Measurements from ENCODE around the gene CEBPA.
"Not testable (repeated sequence)": the region's sequence is repeated elsewhere in the genome, so short reads cannot be mapped to it uniquely, and the experiment has no call there.

Gene CEBPA

DNA sequence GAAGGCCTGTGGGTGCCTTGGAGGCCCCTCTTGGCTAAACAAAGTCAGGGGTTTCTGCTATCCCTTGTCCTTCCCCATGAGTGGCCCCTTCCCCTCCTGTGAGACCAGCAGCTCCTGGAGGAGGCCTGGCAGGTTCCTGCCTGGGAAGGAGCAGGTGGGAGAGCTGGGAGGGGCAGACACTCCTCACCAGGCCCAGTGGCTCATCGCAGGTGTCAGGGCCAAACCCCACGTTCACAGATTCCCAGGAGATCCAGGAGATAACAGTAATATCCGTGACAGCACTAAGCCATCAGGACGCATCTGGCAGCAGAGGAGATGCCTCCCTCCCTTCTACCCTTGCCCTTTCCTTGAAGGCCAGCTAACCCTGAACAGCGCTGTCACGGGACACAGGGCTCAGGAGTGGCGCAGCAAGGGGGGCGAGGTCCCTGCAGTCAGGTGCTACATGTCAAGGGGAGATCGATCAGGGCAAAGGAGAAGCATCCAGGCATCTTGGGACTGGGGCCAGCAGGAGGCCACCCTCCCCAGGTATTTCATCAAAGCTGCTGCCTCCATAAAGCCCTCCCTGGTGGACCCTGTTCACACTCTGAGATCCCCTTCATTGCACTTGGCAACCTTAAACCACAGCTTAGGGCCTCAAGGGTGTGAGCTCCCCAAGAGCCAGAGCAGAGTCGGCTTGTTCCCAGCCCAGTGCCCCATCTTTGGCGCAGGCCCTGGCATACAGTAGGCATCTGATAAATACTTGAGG lies 4.8 kb downstream of the CEBPA start:
- no peak overlapping the region for H4K8ac ChIP-seq (ENCODE audit: low read length)
- peaks cover 33 to 38% of the 10 kb centered on the region in 2 experiments for H3K27me3 ChIP-seq (ENCODE audit: control insufficient read depth in 1 of 2, insufficient read depth in 1 of 2, low read length in 2 of 2)
- H3K14ac ChIP-seq (ENCODE audit: low read length in 2 of 2) = no peak overlapping the region
- no peak overlapping the region for H3K27ac ChIP-seq (ENCODE audit: low read length, poor library complexity, severe bottlenecking)
- H3K4me1 ChIP-seq (ENCODE audit: control insufficient read depth, insufficient read depth, low read depth, low read length) = peaks cover 24% of the 10 kb centered on the region
- no peak for DNase-seq
- no peak overlapping the region for H3K9ac ChIP-seq (ENCODE audit: low read length)
- 78% methylated on average over 11 of the region's 11 CpGs for WGBS
- H3K9me3 ChIP-seq (ENCODE audit: control insufficient read depth, low read length) = no peaks in the 10 kb centered on the region
- H2AFZ ChIP-seq (ENCODE audit: low read depth, low read length) = no peak overlapping the region
- no peak overlapping the region for H2BK120ac ChIP-seq (ENCODE audit: low read depth, low read length)
- no peak overlapping the region for H3K4ac ChIP-seq (ENCODE audit: low read depth in 1 of 2, low read length in 2 of 2)
- no peaks in the 10 kb centered on the region for H3K36me3 ChIP-seq (ENCODE audit: control insufficient read depth in 1 of 2, insufficient read depth in 2 of 2, low read depth in 1 of 2, low read length in 2 of 2)
- no peak overlapping the region for H2AK5ac ChIP-seq (ENCODE audit: low read length, severe bottlenecking)
- H2BK12ac ChIP-seq (ENCODE audit: low read length in 2 of 2) = no peak overlapping the region
- H3K79me1 ChIP-seq (replicated peaks; ENCODE audit: low read length, poor library complexity, severe bottlenecking) = no peaks in the 10 kb centered on the region
- H2BK15ac ChIP-seq (ENCODE audit: low read depth, poor library complexity, severe bottlenecking) = no peak overlapping the region
- H2BK5ac ChIP-seq (ENCODE audit: low read depth, low read length, poor library complexity, severe bottlenecking) = no peak overlapping the region
- H3K4me3 ChIP-seq (ENCODE audit: insufficient read depth in 1 of 2, low read depth in 1 of 2, low read length in 2 of 2) = no peak overlapping the region
- no peak overlapping the region for H3K23ac ChIP-seq (ENCODE audit: low read length in 2 of 2)
- no peak overlapping the region for H3K4me2 ChIP-seq (ENCODE audit: low read length, poor library complexity, severe bottlenecking)
- no peak overlapping the region for H3K18ac ChIP-seq (ENCODE audit: low read depth in 1 of 2, low read length in 2 of 2)
- no peak overlapping the region for H4K91ac ChIP-seq (ENCODE audit: low read length)

DNA sequence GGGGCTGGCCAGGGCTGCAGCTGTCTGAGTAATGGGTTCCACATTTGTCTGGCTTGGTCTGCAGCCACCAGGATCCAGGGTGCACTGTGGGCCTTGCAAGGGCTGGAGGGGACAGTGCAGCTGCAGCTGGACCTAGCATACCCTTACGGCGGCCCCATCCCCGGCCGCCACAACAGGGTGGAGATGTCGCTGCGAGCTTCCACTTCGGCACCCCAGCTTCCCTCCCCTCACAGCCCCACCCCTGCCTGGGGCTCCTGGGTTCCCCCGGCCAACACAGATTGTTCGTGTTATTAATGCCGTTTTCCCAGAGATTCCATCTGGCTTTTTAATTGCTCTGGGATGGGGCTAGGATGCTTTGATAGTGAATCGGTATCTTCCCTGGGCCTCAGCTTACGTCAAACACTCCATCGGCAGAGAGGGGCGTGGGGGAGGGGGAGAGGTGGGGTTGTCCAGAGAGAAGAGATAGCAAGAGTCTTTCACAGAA lies 5.8 kb downstream of the CEBPA start:
- no peak overlapping the region for H3K27ac ChIP-seq (ENCODE audit: low read length, poor library complexity, severe bottlenecking)
- H3K14ac ChIP-seq (ENCODE audit: low read length in 2 of 2) = no peak overlapping the region
- H3K36me3 ChIP-seq (ENCODE audit: control insufficient read depth in 1 of 2, insufficient read depth in 2 of 2, low read depth in 1 of 2, low read length in 2 of 2) = no peaks in the 10 kb centered on the region
- no peak overlapping the region for H2BK15ac ChIP-seq (ENCODE audit: low read depth, poor library complexity, severe bottlenecking)
- no peak overlapping the region for H3K9ac ChIP-seq (ENCODE audit: low read length)
- peaks cover 22% of the 10 kb centered on the region for H3K4me1 ChIP-seq (ENCODE audit: control insufficient read depth, insufficient read depth, low read depth, low read length)
- H3K4ac ChIP-seq (ENCODE audit: low read depth in 1 of 2, low read length in 2 of 2) = no peak overlapping the region
- H2AK5ac ChIP-seq (ENCODE audit: low read length, severe bottlenecking) = no peak overlapping the region
- 80% methylated on average over 14 of the region's 14 CpGs for WGBS
- no peak overlapping the region for H2BK120ac ChIP-seq (ENCODE audit: low read depth, low read length)
- no peak overlapping the region for H3K18ac ChIP-seq (ENCODE audit: low read depth in 1 of 2, low read length in 2 of 2)
- H4K8ac ChIP-seq (ENCODE audit: low read length) = no peak overlapping the region
- H2AFZ ChIP-seq (ENCODE audit: low read depth, low read length) = no peak overlapping the region
- H3K27me3 ChIP-seq (ENCODE audit: control insufficient read depth in 1 of 2, insufficient read depth in 1 of 2, low read length in 2 of 2) = peaks cover 33 to 38% of the 10 kb centered on the region in 2 experiments
- DNase-seq = no peak
- no peak overlapping the region for H2BK12ac ChIP-seq (ENCODE audit: low read length in 2 of 2)
- H3K4me2 ChIP-seq (ENCODE audit: low read length, poor library complexity, severe bottlenecking) = no peak overlapping the region
- no peak overlapping the region for H3K4me3 ChIP-seq (ENCODE audit: insufficient read depth in 1 of 2, low read depth in 1 of 2, low read length in 2 of 2)
- no peaks in the 10 kb centered on the region for H3K9me3 ChIP-seq (ENCODE audit: control insufficient read depth, low read length)
- no peak overlapping the region for H3K23ac ChIP-seq (ENCODE audit: low read length in 2 of 2)
- no peaks in the 10 kb centered on the region for H3K79me1 ChIP-seq (replicated peaks; ENCODE audit: low read length, poor library complexity, severe bottlenecking)
- no peak overlapping the region for H2BK5ac ChIP-seq (ENCODE audit: low read depth, low read length, poor library complexity, severe bottlenecking)
- H4K91ac ChIP-seq (ENCODE audit: low read length) = no peak overlapping the region

DNA sequence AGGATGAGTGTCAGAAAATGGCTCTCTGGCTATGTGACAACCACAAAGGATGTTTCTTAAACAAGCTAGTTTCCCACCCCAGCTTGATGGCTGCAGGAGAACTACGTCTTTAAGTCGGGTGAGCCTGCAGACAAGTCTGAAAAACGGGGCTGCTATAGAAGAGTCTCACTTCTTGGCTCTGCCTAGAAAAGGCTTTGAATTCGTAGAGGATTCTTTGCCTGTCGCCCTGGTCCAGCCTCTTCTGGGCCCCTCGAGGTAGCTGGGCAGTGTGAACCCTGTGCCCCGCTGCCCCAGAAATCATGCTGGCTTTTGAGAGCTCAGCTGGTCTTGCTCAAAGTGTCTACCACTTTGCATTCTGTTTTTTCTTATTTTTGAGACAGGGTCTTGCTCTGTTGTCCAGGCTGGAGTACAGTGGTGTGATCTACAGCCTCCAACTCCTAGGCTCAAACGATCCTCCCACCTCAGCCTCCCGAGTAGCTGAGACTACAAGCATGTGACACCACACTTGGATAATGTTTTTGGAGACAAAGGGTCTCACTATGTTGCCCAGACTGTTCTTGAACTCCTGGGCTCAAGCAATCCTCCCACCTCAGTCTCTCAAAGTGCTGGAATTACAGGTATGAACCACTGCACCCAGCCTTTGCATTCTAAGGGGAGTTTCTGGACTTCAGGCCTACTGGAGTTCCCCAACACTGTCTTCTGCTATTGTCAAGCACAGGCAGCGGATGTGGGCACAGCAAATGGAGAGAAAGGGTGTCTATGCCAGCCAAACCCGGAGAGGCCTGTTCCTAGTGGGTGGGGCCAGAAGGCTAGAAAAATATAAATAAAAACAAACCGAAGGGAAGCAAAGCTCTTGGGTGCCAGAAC lies 6.5 kb downstream of the CEBPA start:
- 76% methylated on average over 12 of the region's 12 CpGs for WGBS
- no peak overlapping the region for H2BK12ac ChIP-seq (ENCODE audit: low read length in 2 of 2)
- no peak overlapping the region for H3K23ac ChIP-seq (ENCODE audit: low read length in 2 of 2)
- H2BK5ac ChIP-seq (ENCODE audit: low read depth, low read length, poor library complexity, severe bottlenecking) = no peak overlapping the region
- no peak overlapping the region for H4K91ac ChIP-seq (ENCODE audit: low read length)
- no peak overlapping the region for H3K27ac ChIP-seq (ENCODE audit: low read length, poor library complexity, severe bottlenecking)
- H3K14ac ChIP-seq (ENCODE audit: low read length in 2 of 2) = no peak overlapping the region
- H3K36me3 ChIP-seq (ENCODE audit: control insufficient read depth in 1 of 2, insufficient read depth in 2 of 2, low read depth in 1 of 2, low read length in 2 of 2) = no peaks in the 10 kb centered on the region
- no peak overlapping the region for H4K8ac ChIP-seq (ENCODE audit: low read length)
- no peak overlapping the region for H3K4ac ChIP-seq (ENCODE audit: low read depth in 1 of 2, low read length in 2 of 2)
- no peaks in the 10 kb centered on the region for H3K9me3 ChIP-seq (ENCODE audit: control insufficient read depth, low read length)
- H3K27me3 ChIP-seq (ENCODE audit: control insufficient read depth in 1 of 2, insufficient read depth in 1 of 2, low read length in 2 of 2) = peaks cover 28 to 34% of the 10 kb centered on the region in 2 experiments
- no peak overlapping the region for H3K4me3 ChIP-seq (ENCODE audit: insufficient read depth in 1 of 2, low read depth in 1 of 2, low read length in 2 of 2)
- H3K4me2 ChIP-seq (ENCODE audit: low read length, poor library complexity, severe bottlenecking) = no peak overlapping the region
- no peak overlapping the region for H2BK15ac ChIP-seq (ENCODE audit: low read depth, poor library complexity, severe bottlenecking)
- no peak for DNase-seq
- H3K79me1 ChIP-seq (replicated peaks; ENCODE audit: low read length, poor library complexity, severe bottlenecking) = no peaks in the 10 kb centered on the region
- H2BK120ac ChIP-seq (ENCODE audit: low read depth, low read length) = no peak overlapping the region
- no peak overlapping the region for H3K9ac ChIP-seq (ENCODE audit: low read length)
- H2AFZ ChIP-seq (ENCODE audit: low read depth, low read length) = no peak overlapping the region
- H3K18ac ChIP-seq (ENCODE audit: low read depth in 1 of 2, low read length in 2 of 2) = no peak overlapping the region
- H2AK5ac ChIP-seq (ENCODE audit: low read length, severe bottlenecking) = no peak overlapping the region
- peaks cover 21% of the 10 kb centered on the region for H3K4me1 ChIP-seq (ENCODE audit: control insufficient read depth, insufficient read depth, low read depth, low read length)

DNA sequence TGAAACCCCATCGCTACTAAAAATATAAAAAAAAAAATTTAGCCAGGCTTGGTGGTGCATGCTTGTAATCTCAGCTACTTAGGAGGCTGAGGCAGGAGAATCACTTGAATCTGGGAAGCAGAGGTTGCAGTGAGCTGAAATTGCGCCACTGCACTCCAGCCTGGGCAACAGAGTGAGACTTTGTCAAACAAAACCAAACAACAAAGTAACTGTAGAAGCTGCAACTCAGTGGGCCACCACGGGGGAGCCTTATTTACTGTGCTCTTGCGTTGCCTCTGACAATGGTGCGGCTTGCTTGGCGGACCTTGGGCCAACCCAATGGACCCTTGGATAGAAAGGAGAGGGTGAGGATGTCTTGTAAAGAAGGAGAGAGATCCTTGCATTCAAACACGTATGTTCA lies 7.3 kb downstream of the CEBPA start:
- H3K9ac ChIP-seq (ENCODE audit: low read length); H2BK120ac ChIP-seq (ENCODE audit: low read depth, low read length); H3K36me3 ChIP-seq (ENCODE audit: control insufficient read depth in 1 of 2, insufficient read depth in 2 of 2, low read depth in 1 of 2, low read length in 2 of 2); H3K18ac ChIP-seq (ENCODE audit: low read depth in 1 of 2, low read length in 2 of 2); H3K9me3 ChIP-seq (ENCODE audit: control insufficient read depth, low read length); H2BK12ac ChIP-seq (ENCODE audit: low read length in 2 of 2); H3K4ac ChIP-seq (ENCODE audit: low read depth in 1 of 2, low read length in 2 of 2); H4K91ac ChIP-seq (ENCODE audit: low read length); H2AFZ ChIP-seq (ENCODE audit: low read depth, low read length); DNase-seq; H3K23ac ChIP-seq (ENCODE audit: low read length in 2 of 2); H3K4me3 ChIP-seq (ENCODE audit: insufficient read depth in 1 of 2, low read depth in 1 of 2, low read length in 2 of 2); H3K4me2 ChIP-seq (ENCODE audit: low read length, poor library complexity, severe bottlenecking); H2BK5ac ChIP-seq (ENCODE audit: low read depth, low read length, poor library complexity, severe bottlenecking); H2BK15ac ChIP-seq (ENCODE audit: low read depth, poor library complexity, severe bottlenecking); H3K79me1 ChIP-seq (replicated peaks; ENCODE audit: low read length, poor library complexity, severe bottlenecking); H4K8ac ChIP-seq (ENCODE audit: low read length); H3K27ac ChIP-seq (ENCODE audit: low read length, poor library complexity, severe bottlenecking); H3K14ac ChIP-seq (ENCODE audit: low read length in 2 of 2); H2AK5ac ChIP-seq (ENCODE audit: low read length, severe bottlenecking): not testable (repeated sequence)
- WGBS = 91% methylated on average over 7 of the region's 7 CpGs
- H3K27me3 ChIP-seq (ENCODE audit: control insufficient read depth in 1 of 2, insufficient read depth in 1 of 2, low read length in 2 of 2) = peaks cover 20 to 26% of the 10 kb centered on the region in 2 experiments
- peaks cover 27% of the 10 kb centered on the region for H3K4me1 ChIP-seq (ENCODE audit: control insufficient read depth, insufficient read depth, low read depth, low read length)
